NK-92 (cell line): ENCODE measurements around the gene ZNF581.

Experiments used
- DNase-seq: peaks from one replicate; lab custom pipeline; 2025; ENCODE audit not compliant: unreplicated experiment; lab: John Stamatoyannopoulos, UW

ZNF581 gene

GRCh38 chr19:55678121-55678671, 34.7 kb downstream of the ZNF581 start:
- no peak for DNase-seq

DNA sequence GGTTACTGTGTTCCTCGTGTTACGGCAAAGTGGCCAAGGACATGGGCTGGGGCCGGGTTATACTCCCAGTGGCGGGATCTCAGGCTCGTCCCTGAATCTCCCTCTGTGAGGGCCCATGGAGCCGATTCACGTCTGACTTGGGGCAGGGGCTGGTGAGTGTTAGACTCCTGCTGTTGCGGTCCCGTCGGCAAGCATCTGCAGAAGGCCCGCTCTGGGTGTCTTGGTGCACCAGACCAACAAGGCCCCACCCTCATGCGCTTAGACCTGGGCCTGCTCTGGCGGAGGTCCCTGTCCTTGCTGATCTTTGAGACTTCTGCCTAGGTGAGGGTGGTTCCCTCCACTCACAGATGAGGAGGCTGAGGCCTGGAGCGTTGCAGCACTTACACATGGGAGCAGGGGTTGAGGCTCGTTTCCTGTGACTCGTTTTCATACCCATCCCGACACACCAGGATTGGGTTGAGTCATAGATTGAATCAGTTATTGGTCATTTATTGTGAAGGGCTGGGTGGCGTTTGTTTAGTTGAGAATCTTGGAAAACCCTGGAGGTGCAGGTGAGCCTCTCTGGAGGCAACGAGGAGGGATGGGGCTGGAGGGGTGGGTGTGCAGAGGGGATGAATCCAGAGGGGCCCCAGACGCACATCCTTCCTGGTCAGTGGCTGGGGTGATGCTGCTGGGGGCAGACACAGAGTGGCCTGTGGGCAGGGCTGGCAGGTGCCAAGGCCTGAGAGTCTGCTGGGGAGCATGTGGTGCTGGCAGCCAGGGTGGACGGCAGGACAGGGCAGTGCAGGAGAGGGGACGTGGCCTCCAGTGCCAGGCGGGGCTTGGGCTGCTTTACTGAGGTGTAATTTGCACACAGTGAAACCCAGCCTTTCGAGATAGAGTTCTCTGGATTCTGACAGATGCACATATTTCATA, 36.2 kb downstream of the ZNF581 start:
- no peak for DNase-seq

DNA sequence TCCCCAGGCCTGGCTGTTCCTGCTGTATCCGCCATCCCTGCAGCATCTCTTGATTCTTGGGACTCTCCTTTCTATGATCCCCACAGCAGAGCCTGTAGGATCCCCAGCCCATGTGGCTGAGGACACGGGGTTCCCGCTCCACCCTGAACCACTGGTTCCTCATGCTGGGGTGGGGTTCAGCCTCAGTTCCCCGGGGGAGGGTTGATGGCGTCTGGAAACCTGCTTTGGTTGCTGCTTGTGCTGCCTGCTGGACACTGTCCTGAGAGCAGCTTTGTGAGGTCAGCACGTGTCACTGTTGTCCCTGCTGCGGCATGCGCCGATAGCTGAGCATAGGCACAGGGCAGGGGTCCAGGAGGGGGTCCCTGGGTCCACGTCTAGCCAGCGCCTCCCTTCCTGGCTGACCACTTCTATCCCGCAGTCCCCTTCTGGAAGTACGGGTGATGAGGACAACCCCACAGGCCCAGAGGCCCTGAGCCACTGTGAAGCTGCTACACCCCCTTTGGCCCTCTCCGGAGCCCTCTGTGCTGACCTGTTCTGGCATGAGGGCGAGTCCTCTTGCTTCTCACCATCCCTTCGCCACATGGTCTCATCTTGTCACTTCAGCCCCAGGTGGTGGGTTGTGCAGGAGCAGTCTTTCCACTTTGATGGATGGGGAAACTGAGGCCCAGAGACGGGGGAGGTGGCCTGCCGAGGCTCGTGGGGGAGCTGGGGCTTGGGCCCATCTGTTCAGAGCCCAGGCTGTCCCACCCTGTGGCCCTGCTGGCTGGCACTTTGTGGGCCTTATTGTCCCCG, 37.1 kb downstream of the ZNF581 start:
- no peak for DNase-seq

GRCh38 chr19:55681131-55682092, 38.0 kb downstream of the ZNF581 start:
- DNase-seq = no peak

DNA sequence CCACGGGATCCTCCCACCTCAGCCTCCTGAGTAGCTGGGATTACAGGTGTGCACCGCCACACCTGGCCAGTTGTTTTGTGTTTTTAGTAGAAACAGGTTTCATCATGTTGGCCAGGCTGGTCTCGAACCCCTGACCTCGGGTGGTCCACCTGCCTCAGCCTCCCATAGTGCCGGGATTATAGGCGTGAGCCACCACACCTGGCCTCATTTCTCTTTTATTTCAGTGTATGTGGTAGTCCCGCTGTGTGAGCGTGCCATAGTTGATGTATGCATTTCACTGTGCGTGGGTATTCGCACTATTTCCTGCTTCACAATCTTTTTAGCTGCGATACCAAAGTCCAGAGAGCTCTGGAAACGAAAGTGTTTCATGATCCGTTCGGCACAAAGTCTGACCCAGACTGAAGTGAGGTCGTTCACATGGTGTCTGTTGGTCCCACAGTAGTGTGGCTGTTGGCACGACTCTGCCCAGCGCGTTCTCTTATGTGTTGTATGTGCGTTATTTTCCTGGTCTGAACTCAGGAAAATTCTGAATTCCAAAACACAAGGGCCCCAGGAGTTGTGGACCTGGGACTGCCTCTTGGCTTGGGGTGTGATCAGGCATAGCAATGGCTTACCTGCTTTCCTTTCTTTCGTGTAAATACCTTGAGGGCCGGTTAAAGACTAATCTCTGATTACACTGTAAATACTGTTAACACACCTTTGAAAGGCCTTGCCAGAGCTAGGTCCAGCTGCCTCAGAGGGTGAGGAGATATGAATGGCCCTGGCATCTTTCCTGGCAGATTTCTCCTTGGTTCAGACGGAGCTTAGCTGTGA, 40.2 kb downstream of the ZNF581 start:
- DNase-seq = no peak

DNA sequence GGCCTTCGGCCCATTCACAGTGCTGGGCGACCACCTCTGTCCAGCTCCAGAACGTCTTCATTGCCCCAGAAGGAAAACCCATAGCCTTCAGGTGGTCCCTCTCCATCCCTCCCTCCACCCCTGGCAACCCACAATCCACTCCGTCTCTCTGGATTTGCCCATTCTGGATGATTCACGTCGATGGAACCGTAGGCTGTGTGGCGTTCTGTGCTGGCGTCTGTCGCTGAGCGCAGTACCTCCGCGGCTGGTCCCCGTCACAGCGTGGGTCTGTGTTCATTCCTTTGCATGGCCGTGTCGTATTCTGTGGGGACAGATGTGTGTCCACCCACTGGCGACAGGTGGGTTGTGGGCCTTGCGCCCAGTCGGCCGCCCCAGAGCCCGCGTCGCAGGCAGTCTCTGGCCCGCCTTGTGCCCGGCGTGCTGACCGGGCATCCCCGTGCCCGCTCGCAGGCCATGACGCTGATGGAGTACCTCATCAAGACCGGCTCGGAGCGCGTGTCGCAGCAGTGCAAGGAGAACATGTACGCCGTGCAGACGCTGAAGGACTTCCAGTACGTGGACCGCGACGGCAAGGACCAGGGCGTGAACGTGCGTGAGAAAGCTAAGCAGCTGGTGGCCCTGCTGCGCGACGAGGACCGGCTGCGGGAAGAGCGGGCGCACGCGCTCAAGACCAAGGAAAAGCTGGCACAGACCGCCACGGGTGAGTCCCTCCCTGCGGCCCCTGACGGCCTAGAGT, 41.7 kb downstream of the ZNF581 start:
- no peak for DNase-seq

DNA sequence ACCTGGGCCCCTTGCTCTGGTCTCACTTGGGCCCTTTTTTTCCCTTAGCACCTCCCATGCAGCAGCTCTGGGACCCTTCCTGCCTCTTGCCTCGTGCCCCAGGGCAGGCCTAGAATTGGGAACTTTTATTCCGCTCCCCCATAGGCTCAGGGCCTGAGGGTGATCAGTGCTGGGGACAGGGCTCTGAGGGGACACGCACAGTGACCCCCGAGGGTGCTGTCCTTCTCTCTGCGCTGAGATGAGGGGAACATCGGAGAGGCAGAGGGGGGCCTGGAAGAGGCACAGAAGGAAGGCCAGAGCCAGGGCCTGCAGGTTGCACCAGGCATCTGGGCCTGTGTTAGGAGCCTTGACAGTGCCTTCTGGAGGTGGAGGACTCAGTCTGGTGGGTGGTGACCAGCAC, 42.3 kb downstream of the ZNF581 start:
- DNase-seq = no peak

GRCh38 chr19:55686311-55687050, 43.0 kb downstream of the ZNF581 start:
- DNase-seq = no peak

- DNase-seq = no peak
These were observed 44.1 kb downstream of the ZNF581 start for GRCh38 chr19:55687281-55688201.

- DNase-seq = no peak
These were observed 45.2 kb downstream of the ZNF581 start for GRCh38 chr19:55688422-55689218.

GRCh38 chr19:55689411-55690108, 46.1 kb downstream of the ZNF581 start:
- DNase-seq = no peak

GRCh38 chr19:55690109-55690768, 46.8 kb downstream of the ZNF581 start:
- no peak for DNase-seq

DNA sequence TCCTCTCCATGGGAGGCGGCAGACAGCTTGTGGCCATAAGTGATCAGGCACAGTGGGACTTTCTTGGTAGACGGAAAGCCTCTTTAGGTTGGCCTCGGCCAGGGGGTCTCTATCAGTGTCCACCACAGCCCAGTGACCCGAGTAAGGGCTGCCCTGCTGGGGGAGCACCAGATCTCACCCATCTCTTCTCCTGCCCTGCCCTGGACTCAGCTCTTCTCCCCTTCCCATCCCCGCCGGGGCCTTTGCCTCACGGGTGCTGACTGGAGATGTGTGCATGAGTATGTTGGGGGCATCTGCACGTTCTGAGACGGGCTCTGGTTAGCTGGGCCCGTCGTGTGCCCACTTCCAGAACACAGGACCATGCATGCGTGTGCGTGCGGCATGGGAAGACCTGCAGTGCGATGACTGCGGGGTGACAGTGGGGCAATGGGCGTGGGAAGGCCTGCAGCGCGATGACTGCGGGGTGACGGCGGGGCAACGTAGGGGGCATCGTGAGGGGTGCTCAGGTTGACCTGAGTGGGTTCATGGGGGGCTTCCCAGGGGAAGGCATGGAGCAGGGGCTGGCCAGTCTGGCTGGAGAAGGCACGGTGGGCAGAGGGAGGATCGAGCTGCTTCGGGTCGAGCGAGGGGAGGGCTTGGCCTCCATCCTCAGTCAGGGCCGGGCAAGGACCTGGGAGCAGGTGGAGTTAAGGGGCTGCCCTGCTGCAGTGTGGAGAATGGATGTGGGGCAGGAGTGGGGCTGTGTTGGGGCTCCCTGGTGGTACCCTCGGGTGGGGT, 47.5 kb downstream of the ZNF581 start:
- no peak for DNase-seq

DNA sequence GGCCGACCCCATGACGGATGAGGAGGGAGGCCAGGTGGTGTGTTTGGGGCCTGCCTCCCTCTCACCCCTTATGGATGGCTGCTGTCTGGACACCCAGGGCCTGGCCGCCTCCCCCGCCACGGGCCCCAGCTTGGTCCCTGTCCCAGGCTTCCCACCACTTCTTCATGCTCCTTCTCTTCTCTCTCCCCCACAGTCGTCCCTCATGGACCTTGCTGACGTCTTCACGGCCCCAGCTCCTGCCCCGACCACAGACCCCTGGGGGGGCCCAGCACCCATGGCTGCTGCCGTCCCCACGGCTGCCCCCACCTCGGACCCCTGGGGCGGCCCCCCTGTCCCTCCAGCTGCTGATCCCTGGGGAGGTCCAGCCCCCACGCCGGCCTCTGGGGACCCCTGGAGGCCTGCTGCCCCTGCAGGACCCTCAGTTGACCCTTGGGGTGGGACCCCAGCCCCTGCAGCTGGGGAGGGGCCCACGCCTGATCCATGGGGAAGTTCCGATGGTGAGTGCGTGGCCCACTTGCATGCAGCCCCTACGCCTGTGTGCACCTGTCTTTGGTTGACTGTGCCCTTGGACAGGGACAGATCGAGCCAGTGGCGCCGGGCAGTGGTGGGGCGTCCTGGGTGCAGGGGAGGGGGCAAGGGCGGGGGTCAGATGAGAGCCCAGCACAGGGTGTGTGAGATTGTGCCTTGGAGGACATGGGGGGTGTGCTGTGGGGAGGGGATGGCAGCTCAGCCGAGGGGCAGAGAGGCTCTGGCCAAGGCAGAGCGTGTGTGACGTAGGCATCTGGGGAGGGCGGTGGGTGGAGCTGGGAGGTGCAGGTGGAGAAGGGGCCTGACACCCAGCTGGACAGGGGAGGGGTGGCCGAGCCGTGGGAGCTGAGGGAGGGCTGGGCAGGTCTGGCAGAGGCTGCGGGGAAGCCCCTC, 48.4 kb downstream of the ZNF581 start:
- DNase-seq = no peak
